HG02938 (cell line): ENCODE results near the gene GHRHR.

ENCODE experiments used
- ATAC-seq: cut with Tn5 transposase; IDR thresholded peaks from one replicate; pipeline ENCODE4 v1.9.1; 2021; ENCODE audit warnings: mild to moderate bottlenecking, moderate library complexity; ENCODE audit not compliant: unreplicated experiment

GHRHR gene

GRCh38 chr7:31002256-31002655 is 38.5 kb downstream of the GHRHR start:
- no peak for ATAC-seq

DNA sequence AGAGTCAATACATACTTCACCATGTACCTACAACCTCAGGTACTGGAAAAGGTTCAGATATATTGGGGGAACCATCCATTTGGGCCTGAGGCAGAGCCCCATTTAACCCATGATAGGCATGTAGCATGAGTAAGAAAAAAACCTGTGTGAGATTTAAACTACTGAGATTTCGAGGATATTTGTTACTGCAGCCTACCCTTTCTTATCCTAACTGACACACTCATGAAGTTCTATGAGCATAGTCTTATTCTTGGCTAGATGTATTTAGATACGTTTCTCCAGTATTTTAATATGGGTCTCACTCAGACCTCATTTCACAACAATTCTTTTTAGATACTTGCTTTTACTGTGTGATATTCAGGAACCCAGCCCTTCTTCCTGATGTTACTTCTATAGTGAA is 39.3 kb downstream of the GHRHR start:
- no peak for ATAC-seq

DNA sequence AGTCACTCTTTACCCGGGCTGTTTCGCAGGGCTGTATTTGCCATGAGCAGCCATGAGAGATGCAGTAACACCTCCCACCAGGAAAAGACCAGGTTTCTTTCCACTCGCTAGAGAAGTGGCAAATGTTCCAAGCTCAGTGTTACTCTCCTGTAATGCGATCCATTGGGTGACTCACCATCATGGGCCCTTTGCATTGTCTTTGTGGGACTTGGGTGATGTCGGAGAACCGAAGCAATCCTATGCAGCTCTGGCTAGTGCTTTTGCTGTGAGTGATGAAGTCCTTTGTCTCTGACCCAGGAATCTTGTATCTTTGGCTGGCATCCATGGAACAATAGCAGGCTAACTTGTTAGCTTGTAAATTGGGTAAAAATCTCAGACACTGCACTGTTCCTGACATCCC is 40.0 kb downstream of the GHRHR start:
- no peak for ATAC-seq

GRCh38 chr7:31004393-31004792 is 40.6 kb downstream of the GHRHR start:
- ATAC-seq: no peak

DNA sequence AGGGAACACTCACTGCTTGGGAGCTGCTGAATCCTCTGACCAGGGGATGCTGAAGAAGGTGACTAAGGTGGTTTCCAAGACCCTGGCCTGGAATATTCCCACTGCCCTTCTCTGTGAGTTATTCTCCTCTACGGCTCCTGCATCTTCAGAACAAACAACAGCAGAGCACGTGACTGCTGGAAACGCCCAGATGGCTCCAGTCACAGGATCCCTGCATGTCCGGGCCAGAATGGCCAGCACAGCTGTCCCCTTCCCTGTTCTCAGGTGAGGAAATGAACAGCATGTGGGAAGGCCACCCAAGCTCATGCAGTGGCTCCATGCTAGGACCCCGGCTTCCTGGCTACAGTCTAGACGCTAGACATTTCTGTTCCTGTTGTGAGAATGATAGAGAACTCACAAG is 43.1 kb downstream of the GHRHR start:
- ATAC-seq: no peak

DNA sequence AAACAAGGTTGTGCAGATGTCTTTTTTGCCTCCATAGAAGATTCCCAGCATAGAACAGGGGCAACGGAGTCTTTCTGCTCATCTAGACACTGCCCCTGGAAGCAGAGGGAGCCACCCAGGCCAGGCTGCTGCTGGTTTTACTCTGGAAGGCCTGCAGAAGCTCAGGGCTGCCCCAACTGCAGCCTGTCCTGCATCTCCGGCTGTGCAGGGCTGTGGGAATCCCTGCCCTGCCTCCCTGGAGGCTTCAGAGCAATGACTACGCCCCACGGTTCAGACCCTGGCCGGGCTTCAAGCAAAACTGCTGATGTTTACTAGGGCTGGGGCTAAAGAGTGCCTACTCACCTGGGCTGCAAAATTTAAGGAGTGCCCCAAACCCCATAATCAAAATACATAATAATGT is 43.9 kb downstream of the GHRHR start:
- ATAC-seq: no peak

DNA sequence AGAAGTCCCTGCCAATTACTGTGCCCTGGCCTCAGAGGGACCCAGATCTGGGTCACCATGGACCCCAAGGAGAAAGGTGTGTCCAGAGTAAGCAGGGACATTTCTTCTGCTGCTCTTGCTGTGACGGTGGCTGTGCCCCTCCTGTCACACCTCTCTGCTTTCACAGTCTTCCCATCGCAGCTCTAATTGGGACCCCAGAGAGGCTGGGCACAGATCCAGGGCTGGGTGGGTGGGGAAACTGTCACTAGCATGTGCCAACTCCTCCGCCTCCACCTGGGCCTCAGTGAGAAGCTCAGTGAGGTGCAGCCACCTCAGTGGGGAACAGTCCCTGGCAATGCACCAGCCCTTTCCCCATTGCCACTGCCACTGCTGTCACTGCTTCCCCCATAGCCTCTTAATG is 51.1 kb downstream of the GHRHR start:
- ATAC-seq: no peak

DNA sequence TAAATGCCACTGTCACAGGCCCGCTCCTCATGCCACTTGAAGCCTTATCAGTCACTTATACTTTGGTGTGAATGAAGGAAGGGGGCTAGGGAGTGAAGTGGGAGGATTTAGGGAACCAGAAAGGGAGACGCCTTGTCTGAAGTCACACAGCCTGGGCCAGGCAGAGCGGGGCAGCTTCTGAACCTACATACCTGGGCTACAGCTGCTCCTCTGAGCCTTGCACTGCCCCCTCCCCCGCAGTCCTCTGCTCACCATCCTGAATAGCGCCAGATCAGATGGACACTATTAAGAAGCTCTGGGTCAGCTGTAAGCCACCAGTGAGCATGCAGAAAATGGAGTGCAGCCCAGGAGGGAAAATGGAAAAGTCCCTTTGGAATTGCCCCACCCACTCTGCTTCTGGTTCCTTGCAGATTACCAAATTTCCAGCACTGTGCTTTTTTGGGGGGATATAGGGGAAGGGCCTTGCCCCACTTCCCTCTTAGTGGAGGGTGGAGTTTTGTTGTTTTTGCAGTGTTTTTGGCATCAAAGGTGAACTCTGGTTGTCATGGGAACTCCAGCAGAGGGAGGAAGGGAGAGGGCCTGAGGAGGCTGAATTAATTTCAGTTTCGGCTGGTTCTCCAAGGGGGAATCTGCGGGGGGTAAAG is 53.4 kb downstream of the GHRHR start:
- ATAC-seq: no peak

GRCh38 chr7:31017721-31018120 is 54.0 kb downstream of the GHRHR start:
- ATAC-seq: no peak

DNA sequence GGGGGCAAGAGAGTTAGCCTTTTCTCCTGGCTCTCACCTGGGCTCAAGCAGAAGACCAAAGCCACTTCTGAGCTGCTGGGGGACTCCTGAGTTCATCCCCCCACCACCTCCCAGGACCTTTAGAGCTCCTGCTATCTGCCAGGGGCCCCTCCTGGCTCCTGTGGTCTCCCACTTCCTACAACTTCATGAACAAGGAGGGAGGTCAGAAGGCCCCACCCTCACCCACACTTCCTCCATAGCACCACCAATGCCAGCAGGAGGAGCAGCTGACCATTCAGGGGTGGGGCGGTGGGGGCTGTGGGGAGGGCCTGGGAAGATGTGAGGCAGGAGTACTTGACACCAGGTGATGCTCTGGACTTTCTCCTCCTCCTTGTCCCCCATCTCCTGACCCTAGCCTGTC is 55.8 kb downstream of the GHRHR start:
- no peak for ATAC-seq

- ATAC-seq: no peak
These were observed 56.4 kb downstream of the GHRHR start for GRCh38 chr7:31020161-31020560.

- no peak for ATAC-seq
These were observed 56.9 kb downstream of the GHRHR start for GRCh38 chr7:31020652-31021051.

DNA sequence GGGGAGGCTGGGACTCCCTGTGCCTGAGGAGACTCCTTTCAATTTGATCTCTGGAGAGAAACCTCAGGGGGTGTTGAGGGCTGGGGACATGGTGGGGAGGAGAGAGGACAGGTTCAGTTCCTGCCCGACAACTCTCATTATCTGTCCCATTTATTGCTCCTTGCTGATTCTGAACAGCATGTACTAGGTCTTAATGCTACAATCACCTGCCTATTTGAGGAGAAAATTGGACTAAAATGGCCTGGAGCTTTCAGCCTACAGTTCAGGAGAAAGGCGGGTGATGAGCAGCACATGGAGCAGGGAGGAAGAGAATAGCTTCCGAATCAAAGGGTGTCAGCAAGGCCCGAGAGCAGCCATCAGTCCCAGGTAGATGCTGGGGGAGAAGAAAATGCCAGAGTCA is 58.4 kb downstream of the GHRHR start:
- ATAC-seq: no peak

- ATAC-seq: no peak
These were observed 59.0 kb downstream of the GHRHR start for GRCh38 chr7:31022726-31023125.

DNA sequence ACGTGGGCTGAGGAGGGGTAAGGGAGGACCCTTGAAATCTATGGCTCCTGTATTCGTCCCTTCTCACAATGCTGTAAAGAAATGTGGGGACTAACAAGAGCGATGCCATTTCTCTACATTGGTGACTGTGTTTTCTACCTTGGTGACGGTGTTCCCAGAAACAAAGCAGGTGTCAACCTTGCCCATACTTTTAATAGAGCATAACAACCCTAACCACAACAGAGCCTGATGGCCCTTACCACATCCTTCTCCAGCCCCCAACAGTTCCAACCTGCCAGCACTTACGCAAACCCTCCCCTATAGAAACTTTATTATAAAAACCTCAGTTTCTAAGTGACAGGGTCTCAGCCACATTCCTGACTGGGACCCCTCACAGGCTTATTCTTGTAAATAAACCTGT is 60.1 kb downstream of the GHRHR start:
- no peak for ATAC-seq

DNA sequence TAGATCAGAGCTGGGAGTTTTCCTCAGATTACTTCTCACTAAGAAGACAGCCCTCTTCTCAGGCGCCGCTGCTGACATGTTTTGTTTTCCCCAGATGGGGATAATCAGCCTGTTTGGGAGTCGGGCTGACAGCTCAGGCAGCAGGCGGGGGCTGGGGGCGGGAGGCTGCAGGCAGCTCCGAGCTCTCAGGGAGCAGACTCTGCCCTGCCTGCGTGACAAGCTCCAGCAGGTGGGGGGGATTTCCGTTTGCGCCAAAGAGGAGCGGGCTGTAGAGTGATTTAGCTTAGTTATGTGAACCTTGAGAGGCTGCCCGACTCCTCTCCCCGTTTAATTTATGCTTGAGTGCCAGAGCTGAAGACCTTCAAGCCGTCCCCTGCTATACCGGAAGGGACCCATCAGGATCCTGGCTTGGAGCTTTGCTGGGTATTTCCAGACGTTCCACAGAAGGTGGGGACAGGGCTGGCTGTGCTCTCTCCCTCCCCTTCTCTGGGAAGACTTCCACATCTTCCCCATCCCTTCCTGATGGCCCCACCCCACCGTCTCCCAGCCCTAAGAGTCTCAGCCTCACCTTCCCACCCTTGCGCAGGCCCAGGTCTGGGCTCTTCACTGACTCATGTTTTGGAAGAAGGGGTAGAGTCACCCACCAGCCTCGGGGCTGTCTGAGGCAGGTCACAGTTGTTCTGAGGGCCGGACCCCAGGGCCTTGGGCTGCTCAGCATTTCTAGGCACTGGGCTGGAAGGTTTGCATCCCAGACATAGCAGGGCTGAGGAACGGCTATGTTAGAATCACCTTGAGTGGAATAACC is 63.6 kb downstream of the GHRHR start:
- ATAC-seq: no peak

- no peak for ATAC-seq
These were observed 64.3 kb downstream of the GHRHR start for GRCh38 chr7:31028006-31028405.

GRCh38 chr7:31028417-31028992 is 64.8 kb downstream of the GHRHR start:
- ATAC-seq: no peak
